Kasumi-1 (cell line): ENCODE data around the gene DOK5.

Source experiments
- DNase-seq, 2 experiments: peaks; one replicate each; lab custom pipeline; 2025; lab: John Stamatoyannopoulos, UW

The DOK5 gene

DNA sequence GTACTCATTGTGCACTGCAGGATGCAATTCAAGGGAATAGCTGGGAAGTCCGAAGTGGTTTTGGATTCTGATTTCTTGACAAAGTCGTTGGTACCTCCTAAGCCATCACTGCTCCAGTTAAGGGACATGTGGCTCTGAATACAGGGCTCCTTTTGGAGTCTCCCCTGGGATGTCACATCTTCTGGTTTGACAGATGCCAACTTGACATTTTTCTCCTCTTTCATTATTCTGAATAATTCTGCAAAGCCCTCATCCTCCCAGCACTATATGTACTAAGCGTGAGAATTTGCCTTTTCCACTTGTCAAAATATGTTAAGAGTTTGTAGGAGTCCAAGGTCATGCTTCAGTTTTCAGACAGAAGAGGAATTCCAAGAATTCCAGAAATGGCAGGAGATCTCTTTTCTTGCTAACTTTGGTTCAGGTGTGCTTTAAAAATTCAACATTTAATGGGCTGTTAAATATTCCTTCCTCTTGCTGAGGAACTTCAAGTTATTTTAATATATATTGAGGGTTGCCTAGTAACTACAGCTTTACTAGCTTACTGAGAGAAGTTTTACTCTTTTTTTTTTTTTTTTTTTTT lies 38.7 kb downstream of the DOK5 start:
- DNase-seq: no peak

DNA sequence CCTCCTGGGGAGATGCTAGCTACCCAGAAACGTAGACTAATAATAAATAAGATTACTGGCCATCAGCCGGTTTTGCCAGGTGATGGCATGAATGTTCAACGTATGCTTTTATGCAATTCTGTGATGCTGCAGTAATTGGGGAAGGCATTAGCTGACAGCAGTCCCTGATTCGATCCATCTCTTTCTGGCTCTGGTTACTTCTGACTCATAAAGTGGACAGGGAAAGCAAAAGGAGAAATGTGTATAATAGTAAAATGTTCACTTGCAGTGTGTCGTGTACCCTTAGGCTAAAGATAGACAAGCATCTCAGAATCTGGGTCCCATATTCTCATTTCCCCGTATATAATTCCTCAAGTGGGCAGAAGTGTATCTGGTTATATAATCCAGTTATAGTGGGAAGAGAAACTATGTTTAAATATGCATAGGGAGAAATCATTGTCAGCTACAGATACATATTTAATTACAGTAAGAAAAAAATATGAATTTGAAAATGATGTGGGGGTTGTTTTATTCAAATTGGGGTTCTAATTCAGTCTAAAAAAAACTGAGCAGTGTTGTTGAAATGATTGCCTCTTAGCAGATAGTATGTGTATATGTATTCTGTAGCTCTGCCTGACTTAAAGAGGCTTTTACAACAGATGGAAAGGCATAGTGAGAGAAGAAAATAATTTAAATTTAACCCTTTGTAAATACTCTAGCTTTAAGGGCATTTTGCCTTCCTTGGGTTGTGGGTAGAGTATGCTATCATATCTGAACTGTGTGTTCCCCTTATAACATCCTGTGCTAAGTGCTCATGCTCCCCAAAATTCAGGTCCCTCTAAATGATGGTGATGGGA lies 40.6 kb downstream of the DOK5 start:
- DNase-seq: no peak

DNA sequence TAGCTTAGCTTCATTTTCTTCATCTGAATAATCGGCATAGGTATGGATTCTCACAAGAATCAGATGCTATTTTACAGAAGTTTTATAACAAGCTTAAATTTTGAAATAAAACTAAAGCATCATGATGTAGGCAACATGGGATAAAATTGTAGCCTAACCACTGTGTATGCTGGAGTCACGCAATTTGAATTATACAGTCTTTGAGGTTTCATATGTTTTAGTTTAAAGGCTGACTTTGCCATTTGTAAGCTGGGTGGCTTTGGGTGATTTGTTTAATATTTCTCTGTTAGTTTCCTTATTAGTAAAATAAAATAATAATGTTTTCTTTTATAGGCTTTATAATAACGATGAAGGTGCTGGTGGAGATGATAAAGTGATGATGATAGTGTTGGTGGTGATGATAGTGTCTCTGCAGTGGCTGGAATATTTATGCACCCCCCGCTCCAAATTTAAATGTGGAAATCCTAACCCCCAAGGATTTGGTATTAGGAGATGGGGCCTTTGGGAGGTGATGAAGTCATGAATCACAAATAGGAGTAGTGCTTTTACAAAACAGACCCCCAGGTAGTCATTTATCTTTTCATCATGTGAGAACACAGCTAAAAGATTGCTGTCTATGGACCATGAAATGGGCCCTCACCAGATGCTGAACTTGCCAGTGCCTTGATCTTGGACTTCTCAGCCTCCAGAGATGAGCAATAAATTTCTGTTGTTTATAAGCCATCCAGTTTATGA lies 42.0 kb downstream of the DOK5 start:
- no peak for DNase-seq

DNA sequence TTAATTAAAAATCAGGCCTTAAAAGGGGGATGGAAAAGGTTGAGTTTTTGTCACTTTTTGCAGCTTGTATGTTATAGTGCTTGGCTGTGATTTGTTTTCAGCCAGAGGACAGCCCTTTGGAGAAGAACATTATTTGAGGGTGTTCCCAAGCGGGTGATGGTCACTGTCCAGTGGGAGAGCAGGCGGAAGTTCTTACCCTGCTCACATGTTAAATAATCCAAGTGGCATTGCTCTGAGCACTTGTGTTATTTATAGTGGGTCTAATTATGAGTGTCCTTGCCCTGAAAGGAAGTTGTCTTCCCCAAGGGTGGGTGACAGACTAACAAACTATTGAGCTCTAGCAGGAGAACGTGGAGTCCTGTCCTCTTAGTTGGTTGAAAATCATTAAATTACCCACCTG lies 49.5 kb downstream of the DOK5 start:
- no peak for DNase-seq

DNA sequence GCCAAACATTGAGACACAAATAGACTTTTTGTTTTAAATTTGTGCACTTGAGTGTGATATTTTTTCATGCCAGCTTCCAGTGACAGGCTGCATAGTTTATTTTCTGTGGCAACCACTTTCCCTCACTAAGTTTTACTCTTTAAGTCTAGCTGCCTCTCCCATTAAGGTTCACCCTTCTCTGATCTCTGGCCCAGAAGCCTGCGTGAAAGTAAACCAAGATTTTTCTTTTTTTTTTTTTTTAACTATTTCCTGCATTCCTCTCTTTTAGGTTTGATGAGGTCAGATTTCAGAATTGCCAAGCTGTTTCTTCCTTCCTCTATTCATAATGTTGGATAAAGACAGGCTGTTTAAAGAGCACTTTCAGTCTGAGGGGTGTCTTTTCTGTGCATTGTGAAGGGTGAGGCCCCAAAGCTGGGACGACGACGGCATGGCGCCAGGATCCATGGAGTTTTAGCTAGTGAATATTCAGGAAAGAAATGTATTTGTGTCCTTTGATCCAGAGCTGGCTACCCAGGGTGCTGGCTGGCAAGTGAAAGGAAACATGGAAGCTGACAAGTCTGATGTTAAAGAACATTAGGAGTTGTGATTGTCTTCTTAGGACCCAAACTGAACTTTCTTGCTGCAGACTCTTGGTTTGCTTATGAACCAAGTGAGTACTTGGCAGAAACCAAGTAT lies 50.7 kb downstream of the DOK5 start:
- DNase-seq: no peak

DNA sequence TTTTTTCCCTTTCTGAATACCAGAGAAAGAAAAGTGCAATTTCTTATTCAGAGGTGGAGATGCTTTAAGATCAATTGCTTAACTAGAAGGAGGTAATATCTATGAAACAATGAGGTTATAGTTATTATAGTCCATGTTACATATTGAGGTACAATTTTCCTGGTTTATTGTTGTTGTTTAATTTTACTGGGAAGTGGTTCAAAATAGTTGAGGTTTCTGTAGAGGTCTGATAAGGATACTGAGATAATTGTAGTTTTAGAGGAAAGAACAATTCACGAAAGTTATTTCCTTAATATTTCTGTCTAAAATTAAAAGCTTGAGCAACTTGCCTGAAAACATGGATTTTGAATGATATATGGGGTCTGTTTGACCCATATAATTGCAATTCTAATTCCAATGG lies 51.4 kb downstream of the DOK5 start:
- DNase-seq: no peak

DNA sequence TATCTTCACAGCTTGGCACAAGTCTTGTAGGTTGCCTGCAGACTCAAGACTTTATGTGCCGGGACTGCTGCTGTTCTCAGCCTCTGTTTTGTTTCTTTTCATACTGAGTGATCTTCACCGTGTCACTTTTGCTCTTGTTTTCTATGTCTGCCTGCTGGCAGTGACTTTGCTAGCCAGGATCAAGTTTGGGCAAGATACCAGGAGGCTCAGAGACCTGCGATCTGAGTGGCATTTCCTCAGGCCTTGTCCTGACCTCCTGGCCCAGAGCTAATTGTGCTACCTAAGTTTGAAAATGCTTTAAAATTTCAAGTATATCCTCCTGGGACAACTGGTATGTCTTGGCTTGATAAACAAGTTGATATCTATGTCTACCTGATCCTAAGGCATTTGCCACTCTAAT lies 57.2 kb downstream of the DOK5 start:
- DNase-seq: no peak

DNA sequence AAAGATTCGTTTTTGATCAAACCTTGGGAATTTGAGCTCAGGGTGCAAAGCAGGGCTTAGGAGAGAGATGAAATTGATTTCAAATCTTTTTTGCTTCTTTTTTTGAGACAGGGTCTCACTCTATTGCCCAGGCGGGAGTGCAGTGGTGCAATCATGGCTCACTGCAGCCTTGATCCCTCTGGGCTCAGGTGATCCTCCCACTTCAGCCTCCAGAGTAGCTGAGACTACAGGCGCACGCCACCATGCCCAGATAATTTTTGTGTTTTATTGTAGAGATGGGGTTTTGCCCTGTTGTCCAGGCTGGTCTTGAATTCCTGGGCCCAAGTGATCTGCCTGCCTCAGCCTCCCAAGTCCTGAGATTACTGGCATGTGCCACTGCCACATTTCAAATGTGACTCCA lies 58.7 kb downstream of the DOK5 start:
- DNase-seq: no peak

DNA sequence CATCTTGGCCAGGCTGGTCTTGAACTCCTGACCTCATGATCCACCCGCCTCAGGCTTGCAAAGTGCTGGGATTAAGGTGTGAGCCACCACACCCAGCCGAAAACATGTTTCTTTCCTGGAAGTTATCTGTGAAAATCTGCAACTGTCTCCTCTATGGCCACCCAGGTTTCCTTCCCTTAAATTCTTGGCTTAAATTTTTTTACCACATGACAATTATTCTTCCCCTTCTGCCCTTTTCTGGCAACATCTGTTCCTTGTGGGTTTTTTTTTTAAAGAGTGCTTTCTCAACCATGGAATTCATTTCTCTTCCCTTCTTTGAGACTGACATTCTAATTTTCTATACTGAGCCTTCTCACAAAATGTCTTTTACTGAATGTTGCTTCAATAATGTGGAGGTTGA lies 59.6 kb downstream of the DOK5 start:
- DNase-seq: no peak

DNA sequence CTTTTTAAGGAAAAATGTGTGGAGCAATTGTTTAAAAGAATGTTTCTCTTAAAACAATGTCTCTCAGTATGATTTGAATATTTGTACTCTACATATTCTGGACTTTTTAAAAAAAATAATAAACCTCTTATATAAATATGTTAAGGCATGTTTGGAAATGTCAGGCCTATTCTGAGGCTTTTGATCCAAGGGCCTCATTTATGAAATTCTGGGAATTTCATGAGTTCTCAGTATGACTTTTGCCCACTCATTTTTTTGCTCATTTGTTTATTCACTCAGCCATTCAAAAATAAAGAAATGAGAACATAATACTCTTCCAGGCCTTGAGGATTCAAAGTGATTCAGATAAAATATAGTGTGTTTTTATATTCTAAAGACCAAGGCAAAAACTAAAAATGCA lies 60.4 kb downstream of the DOK5 start:
- DNase-seq: no peak

DNA sequence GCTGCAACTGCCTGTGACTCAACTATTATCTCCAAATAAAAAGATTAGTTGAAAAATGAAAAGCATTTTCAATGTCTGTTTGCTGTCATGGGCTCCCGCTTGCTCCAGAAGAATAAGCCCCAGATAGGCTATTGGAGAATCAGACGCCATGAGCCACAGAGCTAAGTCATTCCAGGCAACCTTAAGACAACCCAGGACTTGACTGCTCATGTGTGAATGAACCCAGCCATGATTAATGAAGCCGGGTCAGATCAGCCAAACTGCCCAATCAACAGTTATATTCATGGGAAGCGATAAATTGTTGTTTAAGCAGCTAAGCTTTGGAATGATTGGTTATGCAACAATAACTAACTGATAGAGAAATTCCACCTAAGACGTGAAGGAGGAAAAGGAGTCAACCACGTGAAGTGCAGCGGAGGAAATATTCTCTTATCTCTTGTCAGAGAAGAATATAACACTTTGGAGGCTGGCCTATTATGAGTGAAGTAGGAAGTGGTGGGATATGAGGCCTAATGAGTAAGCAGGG lies 64.2 kb downstream of the DOK5 start:
- no peak for DNase-seq

DNA sequence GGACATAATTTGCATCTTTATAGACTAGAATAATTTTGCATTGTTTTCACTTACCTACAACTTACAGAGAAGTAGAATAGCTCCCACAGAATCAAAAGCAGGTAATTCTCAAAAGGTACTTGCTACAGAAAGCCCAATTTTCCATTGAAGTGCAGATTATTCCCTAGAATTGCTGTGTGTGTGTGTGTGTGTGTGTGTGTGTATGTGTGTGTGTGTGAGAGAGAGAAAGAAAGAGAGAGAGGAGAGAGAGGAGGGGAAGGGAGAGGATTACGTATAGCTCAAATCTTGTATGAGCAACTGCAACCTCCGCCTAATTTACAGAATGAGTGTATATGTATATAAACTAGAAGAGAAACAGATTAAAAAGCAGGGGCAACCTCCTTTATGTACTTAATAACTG lies 68.0 kb downstream of the DOK5 start:
- no peak for DNase-seq

DNA sequence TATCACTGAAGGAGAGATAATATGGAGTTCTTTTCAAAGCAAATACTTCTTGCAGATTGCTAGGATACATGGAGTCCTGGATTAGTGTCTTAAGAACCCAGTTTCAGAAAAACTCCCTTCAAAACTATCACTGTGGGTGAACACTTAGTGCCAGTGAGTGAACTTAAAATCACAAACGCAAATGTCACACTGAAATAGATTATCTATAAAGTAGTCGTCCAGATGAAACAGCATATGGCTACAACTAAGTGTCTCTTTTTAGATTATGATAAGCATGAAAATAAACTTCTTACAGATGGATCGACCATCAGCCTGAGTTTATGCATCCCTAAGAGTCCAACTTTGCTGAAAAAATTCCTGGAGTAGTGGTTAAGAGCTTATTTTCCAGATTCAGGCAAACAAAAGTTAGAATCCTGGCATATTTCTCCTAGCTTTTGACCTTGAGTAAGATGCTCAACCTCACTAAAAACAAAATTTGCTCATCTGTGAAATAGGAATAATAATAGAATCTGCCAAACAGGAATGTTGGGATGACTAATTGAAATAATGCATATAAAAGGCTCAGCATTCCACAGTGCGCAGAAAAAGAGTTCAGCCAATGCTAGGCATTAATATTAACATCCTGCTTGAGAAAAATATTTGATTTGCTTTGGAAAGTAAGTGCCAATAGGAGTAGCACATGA lies 70.4 kb downstream of the DOK5 start:
- DNase-seq: no peak

DNA sequence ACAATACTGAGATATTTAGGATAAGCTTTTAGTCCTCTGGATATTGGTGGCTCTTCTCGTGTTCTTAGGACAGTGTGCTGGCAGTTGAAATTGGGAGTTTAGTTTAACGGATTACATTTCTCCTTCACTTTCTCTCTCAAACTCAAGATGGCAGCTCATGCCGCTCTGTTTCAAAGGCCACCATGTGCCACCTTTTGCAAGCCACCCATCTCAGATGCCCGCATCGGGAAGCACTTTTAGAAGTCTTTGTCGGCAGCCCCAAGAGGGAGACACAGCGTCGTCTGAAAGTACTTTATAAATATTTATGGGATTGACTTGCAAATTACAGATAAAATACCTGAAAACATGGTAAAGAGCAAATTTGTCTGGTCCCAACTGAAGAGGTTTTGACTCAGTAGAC lies 73.5 kb downstream of the DOK5 start:
- DNase-seq: no peak

DNA sequence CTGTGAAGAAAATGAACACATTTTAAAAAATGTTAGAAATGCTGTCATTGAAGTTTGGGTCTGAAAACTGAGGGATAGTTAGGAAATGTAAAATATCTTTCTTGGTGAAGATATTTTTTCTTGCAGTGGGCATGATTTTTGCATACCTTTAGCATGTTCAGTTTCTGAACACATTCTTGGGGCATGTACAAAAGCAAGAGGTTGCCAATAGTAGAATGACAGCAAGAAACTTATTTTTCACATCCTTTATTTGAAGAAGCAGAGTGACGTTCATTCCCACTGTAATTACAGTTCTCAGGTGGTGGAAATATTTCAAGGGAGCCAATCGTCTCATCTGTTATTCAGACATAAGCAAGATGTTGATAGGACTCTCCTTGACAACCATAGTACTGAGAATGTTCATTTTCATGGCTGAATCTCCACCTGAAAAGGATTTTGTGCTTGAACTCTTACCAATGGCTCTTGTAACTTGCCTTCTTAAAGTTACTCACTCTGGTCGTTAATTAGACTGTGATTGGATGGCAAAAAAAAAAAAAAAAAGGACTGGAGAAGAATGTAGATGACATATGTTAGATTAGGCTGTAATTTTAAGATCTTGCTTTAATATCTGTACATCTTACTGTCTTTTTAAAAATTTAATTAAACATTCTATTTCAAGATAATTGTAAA lies 74.4 kb downstream of the DOK5 start:
- no peak for DNase-seq

DNA sequence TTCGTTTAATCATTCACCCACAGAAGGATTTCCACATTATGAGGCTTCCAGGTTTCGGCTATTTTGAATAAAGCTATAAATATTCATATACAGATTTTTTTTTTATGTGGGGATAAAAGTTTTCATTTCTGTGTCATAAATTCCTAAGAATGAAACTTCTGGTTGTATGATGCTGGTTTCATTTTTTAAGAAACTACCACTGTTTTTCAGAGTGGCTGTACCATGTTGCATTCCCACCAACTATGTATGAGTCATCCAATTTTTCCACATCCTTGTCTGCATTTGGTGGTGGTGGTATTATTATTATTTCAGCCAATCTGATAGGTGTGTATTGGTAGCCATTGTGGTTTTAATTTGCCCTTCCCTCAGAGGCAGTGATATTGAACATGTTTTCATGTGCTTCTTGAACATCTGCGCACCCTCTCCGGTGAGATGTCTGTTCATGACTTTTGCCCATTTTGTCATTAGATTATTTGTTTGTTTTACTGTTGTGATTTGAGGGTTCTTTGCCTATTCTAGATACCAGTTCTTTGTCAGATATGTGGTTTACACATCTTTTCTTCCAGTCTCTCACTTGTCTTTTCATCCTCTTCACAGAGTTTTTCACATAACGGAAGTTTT lies 75.5 kb downstream of the DOK5 start:
- DNase-seq: no peak

DNA sequence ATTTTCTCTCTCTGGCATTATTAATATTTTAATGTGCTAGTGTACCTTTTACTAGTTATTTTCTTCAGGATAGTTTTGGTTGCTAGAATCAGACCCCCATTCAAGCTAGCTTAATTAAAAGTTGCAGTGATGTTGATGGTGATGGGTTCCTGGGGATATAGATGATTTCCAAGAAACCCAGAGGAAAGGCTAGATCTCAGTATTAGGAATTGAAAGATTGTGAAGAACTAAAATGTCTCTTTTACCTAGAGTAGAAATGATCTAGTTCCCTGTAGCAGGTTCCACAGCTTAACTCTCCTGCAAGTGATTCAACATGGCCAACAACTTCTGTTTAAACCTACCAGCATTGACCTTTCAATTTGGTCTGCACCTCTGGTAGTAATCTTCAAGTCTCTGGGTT lies 78.6 kb downstream of the DOK5 start:
- DNase-seq: no peak

DNA sequence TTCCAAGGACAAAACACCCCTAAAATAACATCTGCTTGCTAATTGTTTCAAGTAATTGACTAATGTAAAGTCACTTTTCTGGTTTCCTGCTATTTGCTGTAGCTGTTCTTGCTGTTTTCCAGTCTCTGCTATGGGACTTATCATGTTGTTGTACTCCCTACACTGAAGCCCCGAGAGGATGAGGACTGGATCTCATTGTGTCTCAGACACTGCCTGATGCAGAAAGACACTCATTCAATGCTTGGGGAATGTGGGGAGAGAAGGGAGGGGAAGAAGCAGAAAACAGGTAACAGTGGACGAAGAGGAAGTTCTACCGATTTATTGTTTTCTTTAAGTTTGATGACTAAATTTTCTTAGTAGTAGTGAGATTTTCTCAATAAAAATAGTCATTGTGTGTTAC lies 79.8 kb downstream of the DOK5 start:
- no peak for DNase-seq

DNA sequence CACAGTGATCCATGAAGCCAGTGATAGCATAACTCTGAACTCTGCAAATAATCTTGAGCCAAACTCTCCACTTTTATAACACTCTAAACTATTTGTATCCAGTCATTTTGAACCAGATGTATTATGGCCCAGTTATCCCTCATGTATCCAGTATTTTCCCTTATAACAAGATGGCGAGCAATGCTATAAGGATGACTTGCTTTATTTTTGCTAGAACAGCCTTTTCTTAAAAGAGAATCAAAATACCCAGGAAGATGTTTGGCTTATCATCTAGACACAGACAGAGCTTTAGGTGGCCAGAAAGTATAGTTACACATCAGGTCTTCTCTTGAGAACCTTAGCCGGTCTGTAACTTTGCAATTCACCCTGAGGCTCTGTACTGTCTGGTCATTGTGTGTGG lies 81.0 kb downstream of the DOK5 start:
- no peak for DNase-seq

DNA sequence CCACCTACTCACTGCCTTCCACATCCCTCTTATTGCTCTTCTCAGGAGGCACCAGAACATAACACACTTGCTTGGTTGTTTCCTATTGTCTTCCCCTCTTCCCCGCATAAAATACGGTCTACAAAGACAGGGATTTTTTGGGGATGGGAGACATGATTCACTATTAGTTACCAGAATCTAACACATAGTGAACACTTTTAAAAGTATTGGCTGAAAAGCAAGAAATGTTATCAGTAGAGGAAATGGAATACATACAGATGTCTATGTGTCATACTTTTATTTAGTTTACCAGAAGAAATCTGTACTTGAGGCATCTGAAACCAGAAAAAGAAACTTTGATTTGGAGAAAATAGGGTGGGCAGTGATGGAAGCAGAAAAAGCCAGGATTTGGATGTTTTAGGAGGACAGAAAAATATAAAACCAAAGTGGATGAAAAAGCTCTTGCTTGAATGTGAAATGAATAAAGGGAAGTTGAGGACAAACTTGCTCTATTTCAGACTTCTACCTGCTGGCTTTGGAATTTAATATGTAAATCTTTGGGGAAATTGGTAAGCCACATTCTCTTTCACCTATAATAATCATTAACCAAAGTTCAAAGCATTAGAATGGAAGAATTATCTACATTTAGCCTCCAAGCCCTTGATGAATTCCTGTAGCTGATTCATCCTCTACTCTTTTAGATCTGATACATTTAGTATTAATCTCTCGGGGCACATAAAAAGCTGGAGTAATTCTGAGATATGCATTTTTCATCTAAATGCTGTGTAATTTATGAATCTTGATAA lies 82.6 kb downstream of the DOK5 start:
- DNase-seq: no peak
